Suprapubic skin (tissue), 4 donors: Measurements from ENCODE around the gene NACC2. TPM values are rescaled to one million over a fixed set of nuclear protein-coding genes. Genes with fewer than 3 reads are reported as not detected.

ENCODE experiments used
- DNase-seq, 2 donors: peaks; one replicate each; pipeline ENCODE4 v3.0.0-alpha.2; 2019; ENCODE audit warnings: low spot score in 2 of 2
- H3K27ac ChIP-seq: fragments of 200-600 bp; sonication (generic); one replicate; pipeline ENCODE4 v1.5.1; 2019
- H3K27me3 ChIP-seq: fragments of 200-600 bp; sonication (generic); one replicate; pipeline ENCODE4 v1.5.1; 2019
- H3K36me3 ChIP-seq: fragments of 200-600 bp; sonication (generic); one replicate; pipeline ENCODE4 v1.5.1; 2019
- H3K4me1 ChIP-seq: fragments of 200-600 bp; sonication (generic); one replicate; pipeline ENCODE4 v1.5.1; 2019
- H3K4me3 ChIP-seq: fragments of 200-600 bp; sonication (generic); one replicate; pipeline ENCODE4 v1.5.1; 2019; ENCODE audit warnings: mild to moderate bottlenecking
- H3K9me3 ChIP-seq: fragments of 200-600 bp; sonication (generic); one replicate; pipeline ENCODE4 v1.5.1; 2019
- CTCF ChIP-seq, 2 donors: fragments of 200-600 bp in 1 of 2; fragments of 450-650 bp in 1 of 2; sonication (generic) in 1 of 2; IDR thresholded peaks; one replicate each; pipeline ENCODE4 v1.5.1; 2016 to 2019; ENCODE audit warnings: antibody characterized with exemption in 2 of 2, mild to moderate bottlenecking in 1 of 2, moderate library complexity in 1 of 2
- EP300 ChIP-seq: sonication (generic); formaldehyde crosslinking; IDR thresholded peaks from one replicate; pipeline ENCODE4 v1.6.1; 2017; ENCODE audit warnings: antibody characterized with exemption
- POLR2A ChIP-seq, 2 donors: fragments of 450-650 bp; IDR thresholded peaks; one replicate each; pipeline ENCODE4 v1.6.1; 2017; ENCODE audit warnings: antibody characterized with exemption in 2 of 2, mild to moderate bottlenecking in 2 of 2, moderate library complexity in 2 of 2
- POLR2AphosphoS5 ChIP-seq, 3 donors: sonication (generic); formaldehyde crosslinking; IDR thresholded peaks; one replicate each; pipeline ENCODE4 v1.6.1; 2017; ENCODE audit warnings: antibody characterized with exemption in 3 of 3
- WGBS: methylation state at CpG from one replicate; pipeline ENCODE4 v1.1.5; 2018; 5-methylcytosine and 5-hydroxymethylcytosine counted together
- total RNA-seq, 4 donors: library from RNA; depleted of rRNA; stranded (reverse); fragments of >200 nt; gene quantifications; one replicate each; pipeline ENCODE4 v1.1.0, GENCODE V29; 2016

Gene NACC2
- total RNA-seq, 4 donors from 2014 or later: 12.1 to 14.9 (median 13.7) TPM

GRCh38 chr9:136098844-136099243, 3.8 kb upstream of the NACC2 start:
- TF ChIP-seq POLR2A (IDR thresholded peaks at IDR 0.05) (no peak), EP300 (no peak), CTCF (IDR thresholded peaks at IDR 0.05) (no peak), POLR2AphosphoS5 (IDR thresholded peaks at IDR 0.05) (no peak)

GRCh38 chr9:136098210-136098609, 3.1 kb upstream of the NACC2 start:
- no peak for TF ChIP-seq POLR2A (IDR thresholded peaks at IDR 0.05)
- TF ChIP-seq POLR2AphosphoS5 (IDR thresholded peaks at IDR 0.05): no peak
- no peak for TF ChIP-seq CTCF (IDR thresholded peaks at IDR 0.05)
- TF ChIP-seq EP300: no peak
- Histone ChIP-seq H3K4me1 (peaks cover 33% of the 10 kb centered on the region), H3K27me3 (peaks cover 6% of the 10 kb centered on the region), H3K27ac (no peak overlapping the region), H3K9me3 (no peaks in the 10 kb centered on the region), H3K36me3 (no peaks in the 10 kb centered on the region), H3K4me3 (no peak overlapping the region)
- no peak for DNase-seq
- WGBS: 86% methylated on average over 10 of the region's 11 CpGs

More at GRCh38 chr9:136098844-136099243, 3.8 kb upstream of the NACC2 start:
- Histone ChIP-seq H3K9me3 (no peaks in the 10 kb centered on the region), H3K27me3 (peaks cover 11% of the 10 kb centered on the region), H3K4me3 (no peak overlapping the region), H3K4me1 (peaks cover 33% of the 10 kb centered on the region), H3K36me3 (no peaks in the 10 kb centered on the region), H3K27ac (no peak overlapping the region)
- WGBS: no CpG with 5 or more reads among the region's 14 CpGs
- DNase-seq: no peak

- Histone ChIP-seq H3K4me3 (peak overlapping the region; percentile 74), H3K27ac (no peak overlapping the region), H3K27me3 (peaks cover 3% of the 10 kb centered on the region), H3K9me3 (no peaks in the 10 kb centered on the region), H3K36me3 (no peaks in the 10 kb centered on the region), H3K4me1 (peaks cover 46% of the 10 kb centered on the region)
- no peak for DNase-seq
- WGBS: 83% methylated on average over 5 of the region's 5 CpGs
- TF ChIP-seq EP300 (no peak), CTCF (IDR thresholded peaks at IDR 0.05) (no peak), POLR2A (IDR thresholded peaks at IDR 0.05) (no peak), POLR2AphosphoS5 (IDR thresholded peaks at IDR 0.05) (no peak)
Observed at GRCh38 chr9:136096505-136097001, 1.5 kb upstream of the NACC2 start.

- peaks cover 63% of the 10 kb centered on the region for H3K4me1 ChIP-seq
Observed at GRCh38 chr9:136093995-136094881, 851 bp downstream of the NACC2 start.

More at GRCh38 chr9:136093995-136094881, 851 bp downstream of the NACC2 start:
- 3% methylated on average over 16 of the region's 74 CpGs for WGBS
- TF ChIP-seq EP300 (no peak), POLR2A (IDR thresholded peaks at IDR 0.05) (peak in 1 of 2 donors; percentile 24), CTCF (IDR thresholded peaks at IDR 0.05) (no peak)
- Histone ChIP-seq H3K36me3 (no peaks in the 10 kb centered on the region), H3K27ac (peak overlapping the region; percentile 79), H3K27me3 (peaks cover 2% of the 10 kb centered on the region), H3K9me3 (no peaks in the 10 kb centered on the region), H3K4me3 (peak overlapping the region; percentile 74)
- peak in 1 of 2 donors; percentile 87 for DNase-seq
